ENCODE data around the gene ITGB1. TPM values are rescaled to one million over a fixed set of nuclear protein-coding genes. Genes with fewer than 3 reads are reported as not detected.
"Not testable (repeated sequence)": the region's sequence is repeated elsewhere in the genome, so short reads cannot be mapped to it uniquely, and the experiment has no call there.

ITGB1 gene
- 10 to 100 TPM; 45.1 to 45.4 TPM for total RNA-seq

DNA sequence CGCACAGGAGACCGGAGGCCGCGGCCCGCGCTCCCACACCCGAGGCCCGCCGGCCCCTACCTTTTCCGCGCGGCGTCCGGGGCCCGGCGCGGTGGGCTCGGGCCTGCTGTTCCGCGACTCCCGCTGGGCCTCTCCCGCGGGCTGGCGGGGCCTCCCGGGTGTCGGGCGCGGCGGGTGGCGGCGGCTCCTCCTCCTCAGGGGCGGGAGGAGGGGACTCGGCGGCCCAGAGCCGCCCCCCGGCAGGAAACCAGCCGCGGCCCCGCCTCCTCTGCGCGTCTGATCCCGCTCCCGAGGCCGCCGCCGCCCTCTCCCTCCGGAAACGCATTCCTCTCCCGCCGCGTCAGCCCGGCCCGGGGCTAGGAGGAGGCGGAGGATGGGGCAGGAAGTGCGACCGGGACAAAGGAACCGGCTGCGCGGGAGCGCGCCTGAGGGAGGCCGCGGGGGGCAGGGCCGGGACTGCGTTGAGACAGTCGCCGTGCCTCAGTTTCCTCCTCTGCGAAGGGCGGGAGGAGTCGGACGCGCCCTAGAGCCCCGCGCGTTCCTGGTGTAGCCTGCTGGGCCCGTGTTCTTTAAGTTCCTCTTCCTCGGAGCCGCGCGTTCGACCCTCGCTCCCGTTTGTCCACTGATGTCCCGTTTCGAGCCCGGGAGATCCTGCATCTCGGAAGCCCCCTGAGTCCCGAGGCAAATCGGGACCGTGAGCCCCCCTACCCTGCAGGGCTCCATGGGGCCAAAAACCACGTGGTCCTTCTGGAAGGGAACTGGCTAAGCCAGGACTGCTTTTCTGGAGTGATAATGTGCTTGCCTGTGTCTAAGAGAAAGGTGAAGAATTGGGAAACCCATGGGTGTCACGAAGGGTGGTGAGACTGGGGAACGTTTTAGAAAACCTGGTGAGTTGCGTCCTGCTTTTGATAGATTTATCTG is at the start of gene ITGB1:
Gene ITGB1 (minus strand): TSS at position 146 of the 921 bp plus-strand sequence. CDS start 22,672 bp downstream, outside the sequence.
- Mint-ChIP-seq H3K36me3 (ENCODE audit: low read depth) (no peaks in the 10 kb centered on the region), H3K27ac (peak within 1 kb of the TSS; percentile 92), H3K4me3 (peak within 1 kb of the TSS; percentile 86), H3K27me3 (no peaks in the 10 kb centered on the region), H3K4me1 (ENCODE audit: low read depth) (peaks cover 51% of the 10 kb centered on the region), H3K9me3 (no peaks in the 10 kb centered on the region)
- ATAC-seq (peak; percentile 89), DNase-seq (peak; percentile 82)
- ChIA-PET POLR2A (interaction anchor here (0.6 to 1.7 kb wide), 3 partner anchors 22 to 1824 kb away, joined by 3 to 11 read pairs (median 3); no protein-coding TSS in a partner anchor), CTCF (interaction anchor here (0.9 to 1.8 kb wide), 3 partner anchors 13 to 515 kb away, joined by 4 to 8 read pairs (median 4); no protein-coding TSS in a partner anchor)
- no peak for TF ChIP-seq CTCF (IDR thresholded peaks at IDR 0.05)
- intact Hi-C loops (cut with micrococcal nuclease): no loop called here

DNA sequence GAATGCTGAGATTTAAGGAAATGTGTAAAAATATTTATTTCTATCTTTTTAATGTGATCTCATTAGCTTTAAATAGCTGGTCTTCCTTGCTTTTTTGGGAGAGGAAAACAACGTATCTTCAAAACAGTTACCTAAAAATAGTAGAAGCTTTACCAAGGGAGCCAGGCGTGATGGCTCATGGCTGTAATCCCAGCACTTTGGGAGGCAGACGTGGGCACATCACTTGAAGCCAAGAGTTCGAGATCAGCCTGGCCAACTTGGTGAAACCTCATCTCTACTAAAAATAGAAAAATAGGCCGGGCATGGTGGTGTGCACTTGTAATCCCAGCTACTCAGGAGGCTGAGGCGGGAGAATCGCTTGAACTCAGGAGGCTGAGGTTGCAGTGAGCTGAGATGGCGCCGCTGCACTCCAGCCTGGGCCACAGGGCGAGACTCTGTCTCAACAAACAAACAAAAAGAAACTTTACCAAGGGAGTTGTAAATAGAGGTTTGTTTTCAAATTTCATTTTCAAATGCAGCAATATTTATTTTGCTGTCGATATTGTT is 48.4 kb upstream of the ITGB1 start:
- CTCF ChIA-PET: interaction anchor here (0.7 to 1.2 kb wide), 6 partner anchors 16 to 639 kb away, joined by 3 read pairs; no protein-coding TSS in a partner anchor
- Mint-ChIP-seq H3K4me3 (no peak overlapping the region), H3K27me3 (peaks cover 15% of the 10 kb centered on the region), H3K4me1 (ENCODE audit: low read depth) (peaks cover 27% of the 10 kb centered on the region), H3K27ac (no peak overlapping the region), H3K36me3 (ENCODE audit: low read depth) (no peaks in the 10 kb centered on the region), H3K9me3 (no peaks in the 10 kb centered on the region)
- TF ChIP-seq CTCF (IDR thresholded peaks at IDR 0.05): no peak
- POLR2A ChIA-PET: interaction anchor here (1.0 kb wide), 1 partner anchor 47 kb away, joined by 3 read pairs; no protein-coding TSS in a partner anchor
- ATAC-seq (no peak), DNase-seq (no peak)
- intact Hi-C loops (cut with micrococcal nuclease): loop anchor here (10.0 kb wide), 1 partner anchor 632 kb away; no protein-coding TSS in a partner anchor

- Mint-ChIP-seq H3K9me3 (no peaks in the 10 kb centered on the region), H3K27me3 (peaks cover 15% of the 10 kb centered on the region), H3K4me1 (ENCODE audit: low read depth) (peaks cover 27% of the 10 kb centered on the region), H3K27ac (peak overlapping the region; percentile 34), H3K4me3 (peak overlapping the region; percentile 58), H3K36me3 (ENCODE audit: low read depth) (no peaks in the 10 kb centered on the region)
- peak; percentile 70 for ATAC-seq
- TF ChIP-seq CTCF (IDR thresholded peaks at IDR 0.05): no peak
- POLR2A ChIA-PET: no interaction called here
- CTCF ChIA-PET: interaction anchor here (0.9 to 1.1 kb wide), 3 partner anchors 17 to 638 kb away, joined by 3 read pairs; no protein-coding TSS in a partner anchor
- intact Hi-C loops (cut with micrococcal nuclease): loop anchor here (10.0 kb wide), 1 partner anchor 631 kb away; no protein-coding TSS in a partner anchor
- DNase-seq: peak; percentile 47
Measured at GRCh38 chr10:33005322-33006301, 47.6 kb upstream of the ITGB1 start.

DNA sequence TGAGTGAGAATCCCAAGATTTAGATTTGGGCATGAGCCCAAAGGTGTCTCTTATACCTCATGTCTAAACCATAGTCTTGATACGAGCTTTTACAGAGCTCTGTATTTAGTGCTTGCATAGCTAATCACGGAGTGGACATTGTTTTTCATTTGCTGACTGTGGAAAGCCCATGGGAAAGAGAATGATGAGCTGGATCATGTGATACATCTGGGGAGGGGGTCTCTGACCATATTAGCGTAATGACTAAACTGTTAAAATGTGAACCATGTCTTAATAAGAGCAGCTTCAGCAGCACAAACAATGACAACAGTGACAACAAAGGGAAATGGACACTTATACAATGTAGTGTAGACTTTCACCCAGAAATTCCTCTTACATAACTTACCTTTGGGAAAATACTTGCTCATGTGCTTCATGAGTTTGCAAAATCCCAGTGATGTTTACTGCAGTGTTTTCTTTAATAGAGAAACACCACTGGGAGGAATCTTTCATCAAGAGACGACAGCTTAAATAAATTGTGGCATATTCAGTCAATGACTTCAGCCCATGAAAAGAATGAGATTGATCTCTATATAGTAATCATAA is 44.0 kb upstream of the ITGB1 start:
- no peak overlapping the region for H3K27ac Mint-ChIP-seq
- POLR2A ChIA-PET: no interaction called here

GRCh38 chr10:32998060-32998581 is 40.1 kb upstream of the ITGB1 start:
- POLR2A ChIA-PET; H3K27ac Mint-ChIP-seq; H3K36me3 Mint-ChIP-seq (ENCODE audit: low read depth); H3K4me3 Mint-ChIP-seq; ATAC-seq; H3K4me1 Mint-ChIP-seq (ENCODE audit: low read depth); H3K27me3 Mint-ChIP-seq; H3K9me3 Mint-ChIP-seq; DNase-seq; intact Hi-C loops (cut with micrococcal nuclease): not testable (repeated sequence)
- CTCF ChIA-PET: interaction anchor here (1.0 kb wide), 1 partner anchor 11 kb away, joined by 5 read pairs; no protein-coding TSS in a partner anchor

More for the DNA sequence above, 44.0 kb upstream of the ITGB1 start:
- H3K4me3 Mint-ChIP-seq: no peak overlapping the region
- no peak for DNase-seq
- H3K9me3 Mint-ChIP-seq: peaks cover 4% of the 10 kb centered on the region
- ATAC-seq: no peak
- peaks cover 1% of the 10 kb centered on the region for H3K27me3 Mint-ChIP-seq
- TF ChIP-seq CTCF (IDR thresholded peaks at IDR 0.05): no peak
- CTCF ChIA-PET: no interaction called here
- H3K4me1 Mint-ChIP-seq (ENCODE audit: low read depth): peaks cover 8% of the 10 kb centered on the region
- intact Hi-C loops (cut with micrococcal nuclease): loop anchor here (10.0 kb wide), 1 partner anchor 627 kb away; no protein-coding TSS in a partner anchor
- no peaks in the 10 kb centered on the region for H3K36me3 Mint-ChIP-seq (ENCODE audit: low read depth)

All from activated CD8-positive, alpha-beta T cell treated with anti-CD3 and anti-CD28 coated beads for 36 hours (primary cell).